Neural progenitor cell (in vitro differentiated cells): Measurements from ENCODE around the gene TRAK1.

Experiments
- EZH2 ChIP-seq: fragments of 200-600 bp; sonication (generic); IDR thresholded peaks from 2 replicates; pipeline ENCODE4 v1.6.1; 2017; ENCODE audit warnings: antibody characterized with exemption, mild to moderate bottlenecking, moderate library complexity
- EZH2phosphoT487 ChIP-seq: fragments of 200-600 bp; sonication (generic); IDR thresholded peaks from 2 replicates; pipeline ENCODE4 v1.6.1; 2017; ENCODE audit warnings: antibody characterized with exemption
- TF ChIP-seq, protein P1 (sequence below): fragments of 200-600 bp; sonication (generic); IDR thresholded peaks from 2 replicates; pipeline ENCODE4 v1.5.1; 2017; ENCODE audit warnings: antibody characterized with exemption, mild to moderate bottlenecking

DNA sequence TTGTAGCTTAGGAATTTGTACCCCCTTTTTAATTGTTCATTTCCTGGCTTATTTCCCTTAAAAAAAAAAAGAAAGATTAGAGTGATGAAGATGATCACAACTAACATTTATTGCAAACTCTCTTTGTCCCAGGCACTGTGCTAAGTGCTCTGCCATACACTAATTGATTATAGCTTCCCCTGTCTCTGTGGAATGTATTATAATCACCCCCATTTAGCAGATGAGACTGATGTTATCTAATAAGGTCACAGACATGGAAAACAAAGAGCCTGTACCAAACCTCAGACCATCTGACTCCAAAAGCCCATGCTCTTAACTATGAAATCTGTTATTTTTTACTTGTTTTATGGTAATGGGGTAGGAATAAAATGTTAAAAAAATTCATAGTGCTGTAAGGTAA lies 53.1 kb downstream of the TRAK1 start:
- TF ChIP-seq EZH2, result no peak
- TF ChIP-seq, protein P1, sequence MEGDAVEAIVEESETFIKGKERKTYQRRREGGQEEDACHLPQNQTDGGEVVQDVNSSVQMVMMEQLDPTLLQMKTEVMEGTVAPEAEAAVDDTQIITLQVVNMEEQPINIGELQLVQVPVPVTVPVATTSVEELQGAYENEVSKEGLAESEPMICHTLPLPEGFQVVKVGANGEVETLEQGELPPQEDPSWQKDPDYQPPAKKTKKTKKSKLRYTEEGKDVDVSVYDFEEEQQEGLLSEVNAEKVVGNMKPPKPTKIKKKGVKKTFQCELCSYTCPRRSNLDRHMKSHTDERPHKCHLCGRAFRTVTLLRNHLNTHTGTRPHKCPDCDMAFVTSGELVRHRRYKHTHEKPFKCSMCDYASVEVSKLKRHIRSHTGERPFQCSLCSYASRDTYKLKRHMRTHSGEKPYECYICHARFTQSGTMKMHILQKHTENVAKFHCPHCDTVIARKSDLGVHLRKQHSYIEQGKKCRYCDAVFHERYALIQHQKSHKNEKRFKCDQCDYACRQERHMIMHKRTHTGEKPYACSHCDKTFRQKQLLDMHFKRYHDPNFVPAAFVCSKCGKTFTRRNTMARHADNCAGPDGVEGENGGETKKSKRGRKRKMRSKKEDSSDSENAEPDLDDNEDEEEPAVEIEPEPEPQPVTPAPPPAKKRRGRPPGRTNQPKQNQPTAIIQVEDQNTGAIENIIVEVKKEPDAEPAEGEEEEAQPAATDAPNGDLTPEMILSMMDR, result no peak
- TF ChIP-seq EZH2phosphoT487, result no peak
